ENCODE data around the gene PRRG4. TPM values are rescaled to one million over a fixed set of nuclear protein-coding genes. Genes with fewer than 3 reads are reported as not detected.
A peak's percentile ranks its signal among the peaks of the same experiment; 100 is the strongest.

Gene PRRG4
- total RNA-seq, 1 experiment from 2014 or later: 1.2 TPM

DNA sequence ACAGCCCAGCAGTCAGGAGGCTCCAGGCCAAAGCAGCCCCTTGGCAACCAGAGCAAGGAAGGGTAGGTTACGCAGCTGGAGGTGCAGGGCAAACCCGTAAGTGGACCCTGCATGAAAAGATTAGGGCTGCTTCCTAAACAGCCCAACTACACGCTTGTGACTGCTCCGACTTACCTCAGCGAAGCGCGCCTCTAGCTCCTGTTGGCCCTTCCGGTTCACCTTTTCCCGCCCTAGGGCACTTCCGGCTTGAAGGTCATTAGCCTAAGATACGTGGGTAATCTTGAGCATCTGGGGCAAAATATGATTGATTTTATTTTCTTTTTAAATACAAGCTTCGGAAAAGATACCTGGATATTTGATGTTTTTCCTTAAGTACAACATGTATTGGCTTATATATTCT is 35.3 kb upstream of the PRRG4 start, which contains the start of gene CCDC73:
TSS of gene CCDC73 (minus strand) at position 224 of the 400 bp plus-strand sequence. CDS start 34,419 bp downstream, outside the sequence.
- no peak within 1 kb of the TSS for H2BK120ac ChIP-seq (ENCODE audit: low read depth, low read length, poor library complexity, severe bottlenecking)
- no peak within 1 kb of the TSS for H2BK20ac ChIP-seq (ENCODE audit: low read depth, low read length, poor library complexity, severe bottlenecking)
- H3K4me2 ChIP-seq (ENCODE audit: insufficient read depth, insufficient read length, low read length): no peak within 1 kb of the TSS
- no peak within 1 kb of the TSS for H4K5ac ChIP-seq (ENCODE audit: insufficient read length, low read depth, low read length)
- no peak within 1 kb of the TSS for H3K23ac ChIP-seq (ENCODE audit: insufficient read length, low read depth, low read length)
- no peaks in the 10 kb centered on the region for H3K79me2 ChIP-seq (ENCODE audit: insufficient read depth, low read length)
- no peaks in the 10 kb centered on the region for H3K23me2 ChIP-seq (ENCODE audit: insufficient read length, low read depth, low read length, poor library complexity, severe bottlenecking)
- H2BK15ac ChIP-seq (ENCODE audit: low read depth, low read length): no peak within 1 kb of the TSS
- H3K9me3 ChIP-seq (ENCODE audit: control insufficient read depth, low read depth, low read length): no peaks in the 10 kb centered on the region
- no peak within 1 kb of the TSS for H2BK12ac ChIP-seq (ENCODE audit: insufficient read length, low read depth, low read length)
- Mint-ChIP-seq H3K9me3 (no peaks in the 10 kb centered on the region; a peak in 1 of 5 replicates), H3K27me3 (ENCODE audit: low read depth) (peaks cover 5% of the 10 kb centered on the region), H3K4me3 (no peak within 1 kb of the TSS), H3K36me3 (ENCODE audit: insufficient read depth in 1 of 3, low read depth in 3 of 3) (no peaks in the 10 kb centered on the region), H3K27ac (peak within 1 kb of the TSS in 1 of 3 experiments; percentile 6; a peak in 1 of 7 replicates), H3K4me1 (peaks cover 3 to 6% of the 10 kb centered on the region in 2 experiments; a peak in 3 of 4 replicates)
- H4K20me1 ChIP-seq (ENCODE audit: control insufficient read depth, insufficient read depth, insufficient read length): no peaks in the 10 kb centered on the region
- H2AFZ ChIP-seq (ENCODE audit: low read length): no peak within 1 kb of the TSS
- no peak within 1 kb of the TSS for H4K91ac ChIP-seq (ENCODE audit: insufficient read length, low read depth, low read length)
- no peak within 1 kb of the TSS for H4K8ac ChIP-seq (replicated peaks; ENCODE audit: insufficient read length, low read depth, low read length)
- no peak within 1 kb of the TSS for H2BK5ac ChIP-seq (ENCODE audit: insufficient read length, low read length)
- WGBS (ENCODE audit: extremely low coverage, insufficient read length, low lambda C conversion rate): no CpG with 5 or more reads among the region's 12 CpGs
- no peak within 1 kb of the TSS for H3K14ac ChIP-seq (ENCODE audit: insufficient read depth, low read length)
- H3K56ac ChIP-seq (ENCODE audit: insufficient read length, low read depth, low read length): no peak within 1 kb of the TSS
- no peaks in the 10 kb centered on the region for H3K4me1 ChIP-seq (ENCODE audit: insufficient read depth, low read length)
- TF ChIP-seq CTCF (conservative IDR thresholded peaks at IDR 0.05): no peak
- no peaks in the 10 kb centered on the region for H3K27me3 ChIP-seq (ENCODE audit: insufficient read depth, low read length)
- no peaks in the 10 kb centered on the region for H3K79me1 ChIP-seq (ENCODE audit: insufficient read depth, low read depth, low read length, poor library complexity, severe bottlenecking)
- no peak within 1 kb of the TSS for H3K18ac ChIP-seq (ENCODE audit: insufficient read length, low read depth, low read length)
- no peak within 1 kb of the TSS for H3K9ac ChIP-seq (ENCODE audit: extremely low read depth, insufficient read length, low read length)
- no peak within 1 kb of the TSS for H3K27ac ChIP-seq (ENCODE audit: insufficient read length, low read depth, low read length)
- no peak for DNase-seq
- H3T11ph ChIP-seq (ENCODE audit: low read length): no peak within 1 kb of the TSS
- H2AK5ac ChIP-seq (ENCODE audit: insufficient read length, low read length): no peak within 1 kb of the TSS
- no peak within 1 kb of the TSS for H3K4ac ChIP-seq (ENCODE audit: low read depth, low read length)

Data from H9 (cell line).